ENCODE data around the gene FAM50A. TPM values are rescaled to one million over a fixed set of nuclear protein-coding genes. Genes with fewer than 3 reads are reported as not detected.
"Not testable (repeated sequence)": the region's sequence is repeated elsewhere in the genome, so short reads cannot be mapped to it uniquely, and the experiment has no call there.

FAM50A gene
- total RNA-seq, 1 donor from 2014 or later, result 85.4 TPM

- Mint-ChIP-seq H3K27me3 (no peaks in the 10 kb centered on the region), H3K9me3 (no peaks in the 10 kb centered on the region), H3K27ac (no peak overlapping the region), H3K4me3 (no peak overlapping the region), H3K36me3 (ENCODE audit: low read depth) (no peaks in the 10 kb centered on the region), H3K4me1 (peaks cover 2% of the 10 kb centered on the region)
- DNase-seq, result no peak
- intact Hi-C loops (cut with micrococcal nuclease), result no loop called here
These were observed 51.6 kb downstream of the FAM50A start for GRCh38 chrX:154495472-154495922.

GRCh38 chrX:154496591-154497137 lies 52.7 kb downstream of the FAM50A start:
- DNase-seq; intact Hi-C loops (cut with micrococcal nuclease); H3K4me3 Mint-ChIP-seq; H3K4me1 Mint-ChIP-seq; H3K27ac Mint-ChIP-seq; H3K36me3 Mint-ChIP-seq (ENCODE audit: low read depth); H3K9me3 Mint-ChIP-seq; H3K27me3 Mint-ChIP-seq: not testable (repeated sequence)

Other genes with a start within 250 kb of the FAM50A start
- not detected in 2 replicates for gene OPN1MW2, start 224.4 kb upstream of the FAM50A start, total RNA-seq
- gene OPN1MW3, start 186.6 kb upstream of the FAM50A start, total RNA-seq, result not detected in 2 replicates
- not detected in 2 replicates for gene TEX28, start 149.0 kb upstream of the FAM50A start, total RNA-seq
- not detected in 2 replicates for gene TKTL1, start 148.3 kb upstream of the FAM50A start, total RNA-seq
- gene FLNA, start 69.5 kb upstream of the FAM50A start, total RNA-seq, result 824 and 840 TPM in 2 replicates
- 91.7 and 92.8 TPM in 2 replicates for gene EMD, start 64.8 kb upstream of the FAM50A start, total RNA-seq
- gene RPL10, start 45.8 kb upstream of the FAM50A start, total RNA-seq, result 2,338 and 2,364 TPM in 2 replicates
- gene DNASE1L1, start 34.9 kb upstream of the FAM50A start, total RNA-seq, result 13.5 and 13.8 TPM in 2 replicates
- 65.5 and 66.0 TPM in 2 replicates for gene TAFAZZIN, start 32.6 kb upstream of the FAM50A start, total RNA-seq
- gene ATP6AP1, start 15.5 kb upstream of the FAM50A start, total RNA-seq, result 43.5 and 43.6 TPM in 2 replicates
- gene GDI1, start 7.0 kb upstream of the FAM50A start, total RNA-seq, result 118 and 120 TPM in 2 replicates
- gene PLXNA3, start 14.1 kb downstream of the FAM50A start, total RNA-seq, result 48.3 and 55.9 TPM in 2 replicates
- 53.0 and 53.1 TPM in 2 replicates for gene LAGE3, start 35.1 kb downstream of the FAM50A start, total RNA-seq
- 54.8 and 57.3 TPM in 2 replicates for gene UBL4A, start 42.5 kb downstream of the FAM50A start, total RNA-seq
- 18.2 and 20.8 TPM in 2 replicates for gene SLC10A3, start 46.5 kb downstream of the FAM50A start, total RNA-seq
- gene FAM3A, start 72.1 kb downstream of the FAM50A start, total RNA-seq, result 36.5 and 38.0 TPM in 2 replicates
- gene G6PD, start 102.7 kb downstream of the FAM50A start, total RNA-seq, result 72.5 and 75.0 TPM in 2 replicates
- gene IKBKG, start 103.5 kb downstream of the FAM50A start, total RNA-seq, result 37.7 and 38.8 TPM in 2 replicates
- not detected in 2 replicates for gene CTAG1A, start 141.0 kb downstream of the FAM50A start, total RNA-seq
- gene CTAG1B, start 175.1 kb downstream of the FAM50A start, total RNA-seq, result not detected in 2 replicates
- not detected in 2 replicates for gene CTAG2, start 209.4 kb downstream of the FAM50A start, total RNA-seq